ENCODE data around the gene EARS2.
"Not testable (repeated sequence)": the region's sequence is repeated elsewhere in the genome, so short reads cannot be mapped to it uniquely, and the experiment has no call there.

EARS2 gene

GRCh38 chr16:23567602-23568001, 10.5 kb upstream of the EARS2 start:
- no peak for DNase-seq (ENCODE audit: low spot score)

DNA sequence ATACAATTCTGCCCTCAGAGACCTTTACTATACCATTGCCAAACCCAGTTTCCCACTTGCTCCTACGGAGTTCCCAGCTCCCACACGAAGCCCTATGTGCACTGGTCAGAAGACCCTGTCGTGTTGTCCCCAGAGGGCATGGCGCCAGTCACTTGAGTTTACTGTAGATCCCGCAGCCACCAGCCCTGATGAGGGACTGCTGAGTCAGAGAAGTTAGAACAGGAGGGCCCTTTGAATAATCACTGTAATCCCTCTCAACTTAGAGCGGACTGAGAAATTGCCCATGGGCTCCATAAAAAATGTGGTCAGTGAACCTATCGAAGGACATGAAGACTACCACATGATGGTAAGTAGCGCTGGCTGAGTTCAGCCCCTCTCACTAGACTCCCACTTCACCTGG, 9.6 kb upstream of the EARS2 start:
- DNase-seq (ENCODE audit: low spot score): no peak

DNA sequence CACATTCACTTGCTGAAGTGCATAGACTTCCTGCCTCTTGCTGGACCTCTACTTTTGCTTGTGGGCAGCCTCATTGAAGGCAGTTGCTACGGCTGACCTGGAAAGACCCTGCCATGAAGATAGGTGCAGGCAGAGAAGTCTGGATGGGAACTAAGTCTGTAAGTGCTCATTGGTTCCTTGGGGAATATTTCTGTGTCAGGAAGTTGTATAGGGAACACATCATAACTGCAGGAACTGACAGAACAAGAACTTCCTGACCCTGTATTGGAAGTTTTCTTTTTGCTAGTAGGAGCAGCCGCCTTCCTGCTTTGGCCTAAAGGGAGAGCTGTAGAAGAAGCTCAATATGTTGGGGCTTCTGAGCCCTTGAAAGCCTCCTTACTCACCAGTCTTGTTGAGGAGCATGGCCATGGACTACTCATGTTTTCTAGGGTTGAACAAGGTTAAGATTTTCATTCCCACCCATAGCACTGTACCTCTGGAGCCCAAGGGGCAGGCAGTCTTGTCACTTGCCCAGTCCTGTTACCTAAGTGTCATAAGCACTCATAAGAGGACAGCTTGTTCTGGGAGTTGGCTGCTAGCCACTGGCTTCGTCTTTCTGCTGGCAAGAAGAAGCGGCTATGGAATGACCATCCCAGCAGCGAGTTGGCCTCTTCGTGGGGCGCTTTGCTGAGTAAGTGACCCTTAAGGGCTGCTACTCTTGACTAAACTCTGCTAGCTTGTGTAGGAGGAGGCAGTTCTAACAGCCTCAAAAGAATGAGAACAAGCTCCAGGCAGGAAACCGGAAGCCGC, 7.6 kb upstream of the EARS2 start:
- DNase-seq (ENCODE audit: low spot score): no peak

- DNase-seq (ENCODE audit: low spot score): no peak
Observed at GRCh38 chr16:23563186-23563585, 6.0 kb upstream of the EARS2 start.

GRCh38 chr16:23562505-23562904, 5.4 kb upstream of the EARS2 start:
- no peak for DNase-seq (ENCODE audit: low spot score)

DNA sequence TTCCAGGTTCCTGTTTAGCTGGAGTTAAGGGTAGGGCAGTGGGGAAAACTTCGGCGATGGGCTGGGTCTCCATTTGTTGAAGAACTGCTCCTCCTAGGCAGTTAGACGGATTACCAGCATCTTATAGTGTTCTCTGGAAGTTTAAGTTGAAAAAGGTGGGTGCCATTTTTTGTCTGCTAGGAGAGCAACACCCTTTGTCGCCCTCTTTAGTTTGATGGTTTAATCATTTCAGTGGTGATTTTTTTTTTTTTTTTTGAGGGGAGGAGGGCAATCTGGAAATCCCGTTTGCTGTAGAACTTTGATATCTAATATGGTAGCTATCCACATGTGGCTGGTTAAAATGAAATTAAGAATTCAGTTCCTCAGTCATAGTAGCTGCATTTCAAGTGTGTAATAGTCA, 4.4 kb upstream of the EARS2 start:
- no peak for DNase-seq (ENCODE audit: low spot score)

DNA sequence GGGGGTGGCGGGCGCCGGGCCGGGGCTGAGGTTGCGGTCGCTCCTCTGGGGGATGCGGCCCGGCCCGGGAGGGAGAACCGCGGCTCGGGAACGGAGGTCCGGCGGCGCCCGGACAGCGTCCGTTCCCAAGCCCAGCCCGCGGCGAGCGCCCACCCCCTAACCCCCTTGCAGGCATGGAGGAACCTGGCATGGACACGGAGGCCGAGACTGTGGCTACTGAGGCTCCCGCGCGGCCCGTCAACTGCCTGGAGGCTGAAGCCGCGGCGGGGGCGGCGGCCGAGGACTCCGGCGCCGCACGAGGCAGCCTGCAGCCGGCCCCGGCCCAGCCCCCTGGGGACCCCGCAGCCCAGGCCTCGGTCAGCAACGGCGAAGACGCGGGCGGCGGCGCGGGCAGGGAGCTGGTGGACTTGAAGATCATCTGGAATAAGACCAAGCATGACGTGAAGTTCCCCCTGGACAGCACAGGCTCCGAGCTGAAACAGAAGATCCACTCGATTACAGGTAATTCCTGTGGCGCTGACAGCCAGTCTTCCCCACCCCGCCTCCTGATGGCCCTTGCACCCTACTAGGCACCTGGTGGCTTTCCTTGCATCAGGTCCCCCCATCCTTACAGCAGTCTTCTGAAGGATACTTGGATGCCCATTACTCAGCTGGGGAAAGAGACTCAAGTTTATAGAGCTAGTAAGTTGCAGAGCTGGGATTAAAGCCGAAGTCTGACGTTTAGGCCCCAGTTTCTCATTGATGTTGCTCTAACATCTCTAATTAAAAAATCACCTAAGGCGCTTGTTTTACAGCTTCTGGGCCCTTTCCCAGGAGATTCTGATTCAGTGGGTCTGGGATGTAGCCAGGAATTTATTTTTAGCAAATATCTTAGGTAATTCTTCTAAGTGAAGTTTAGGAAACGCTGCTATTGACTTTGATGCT, 891 bp upstream of the EARS2 start:
- DNase-seq (ENCODE audit: low spot score): peak; percentile 5

DNA sequence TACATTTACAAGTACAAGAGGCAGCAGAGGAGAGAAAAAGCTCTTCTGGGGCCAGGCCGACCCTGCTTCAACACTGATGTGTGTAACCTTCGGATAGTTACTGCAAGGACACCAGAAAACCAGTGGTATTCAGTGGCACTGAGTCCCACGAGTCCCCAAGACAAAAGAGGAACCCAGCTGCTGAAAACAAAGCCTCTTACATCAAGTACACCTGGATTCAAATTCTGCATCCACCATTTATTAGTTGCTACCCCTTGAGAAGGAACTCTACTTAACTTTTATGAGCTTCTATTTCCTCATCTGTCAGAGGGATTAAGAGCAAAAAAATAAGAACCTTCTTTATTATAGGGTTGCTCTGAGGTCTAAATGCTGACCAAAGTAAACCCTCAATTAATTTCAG, 2.6 kb downstream of the EARS2 start:
- no peak for DNase-seq (ENCODE audit: low spot score)

DNA sequence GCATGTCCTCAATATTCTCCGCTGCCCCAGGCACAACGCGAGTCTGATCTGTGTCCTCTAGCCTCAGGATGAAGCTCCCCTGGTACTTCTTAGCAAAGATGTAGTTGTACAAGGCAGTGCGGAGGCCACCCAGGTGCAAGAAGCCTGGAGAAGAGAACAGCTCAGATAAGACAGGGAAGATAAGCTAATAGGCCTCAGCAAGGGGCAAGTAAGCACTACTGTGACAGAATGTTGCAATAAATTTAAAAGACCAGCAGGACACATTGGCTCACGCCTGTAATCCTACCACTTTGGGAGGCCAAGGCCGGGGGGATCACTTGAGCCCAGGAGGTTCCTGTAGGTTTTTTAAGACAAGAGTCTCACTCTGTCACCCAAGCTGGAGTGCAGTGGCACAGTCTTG, 5.0 kb downstream of the EARS2 start:
- no peak for DNase-seq (ENCODE audit: low spot score)

GRCh38 chr16:23549938-23550337, 7.2 kb downstream of the EARS2 start:
- DNase-seq (ENCODE audit: low spot score): no peak

- no peak for DNase-seq (ENCODE audit: low spot score)
Observed at GRCh38 chr16:23544436-23544835, 12.7 kb downstream of the EARS2 start.

GRCh38 chr16:23540817-23541178, 16.4 kb downstream of the EARS2 start:
- not testable (repeated sequence) for DNase-seq (ENCODE audit: low spot score)

DNA sequence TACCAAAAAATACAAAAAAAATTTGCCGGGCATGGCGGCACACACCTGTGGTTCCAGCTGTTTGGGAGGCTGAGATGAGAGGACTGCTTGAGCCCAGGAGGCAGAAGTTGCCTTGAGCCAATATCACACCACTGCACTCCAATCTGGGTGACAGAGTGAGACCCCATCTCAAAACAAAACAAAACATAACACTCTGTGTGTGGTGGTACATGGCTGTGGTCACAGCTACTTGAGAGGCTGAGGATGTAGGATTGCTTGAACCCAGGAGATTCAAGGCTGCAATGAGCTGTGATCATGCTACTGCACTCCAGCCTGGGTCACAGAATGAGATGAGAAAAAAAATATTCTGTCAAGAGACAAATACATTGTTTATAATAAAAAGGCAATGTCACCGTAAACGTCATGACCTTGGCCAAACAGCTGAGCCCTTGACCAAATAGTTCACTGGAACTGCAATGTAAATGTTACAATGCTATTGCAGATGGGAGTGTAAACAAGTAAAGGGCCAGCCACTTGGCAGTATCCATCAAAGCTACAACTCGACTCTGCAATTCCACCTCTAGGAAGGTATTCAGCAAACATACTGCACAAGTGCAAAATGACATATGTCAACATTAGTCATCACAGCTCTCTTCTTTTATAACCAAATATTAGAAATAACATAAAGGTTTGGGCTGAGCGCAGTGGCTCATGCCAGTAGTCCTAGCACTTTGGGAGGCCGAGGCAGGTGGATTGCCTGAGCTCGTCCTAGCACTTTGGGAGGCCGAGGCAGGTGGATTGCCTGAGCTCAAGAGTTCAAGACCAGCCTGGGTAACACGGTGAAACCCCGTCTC, 16.9 kb downstream of the EARS2 start:
- no peak for DNase-seq (ENCODE audit: low spot score)

GRCh38 chr16:23538919-23539278, 18.3 kb downstream of the EARS2 start:
- DNase-seq (ENCODE audit: low spot score): no peak

GRCh38 chr16:23537390-23537789, 19.8 kb downstream of the EARS2 start:
- DNase-seq (ENCODE audit: low spot score): no peak

DNA sequence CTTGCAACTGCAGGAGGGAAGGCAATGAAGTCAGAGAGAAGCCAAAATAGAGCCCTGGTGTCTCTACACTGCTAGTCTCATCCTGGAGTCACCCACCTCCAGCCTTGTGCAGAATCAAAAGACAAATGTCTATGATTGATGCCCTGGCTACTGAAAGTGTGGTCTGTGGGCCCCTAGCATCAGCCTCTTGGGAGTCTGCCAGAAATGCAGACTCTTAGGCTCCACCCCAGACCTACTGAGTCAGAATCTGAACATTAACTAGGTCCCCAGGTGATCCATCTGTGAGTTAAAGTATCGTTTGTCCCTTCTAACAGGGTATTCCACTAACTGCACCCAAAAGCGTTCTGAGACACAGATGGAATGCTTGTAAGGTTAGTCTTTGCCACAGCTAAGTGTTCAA, 21.2 kb downstream of the EARS2 start:
- no peak for DNase-seq (ENCODE audit: low spot score)

DNA sequence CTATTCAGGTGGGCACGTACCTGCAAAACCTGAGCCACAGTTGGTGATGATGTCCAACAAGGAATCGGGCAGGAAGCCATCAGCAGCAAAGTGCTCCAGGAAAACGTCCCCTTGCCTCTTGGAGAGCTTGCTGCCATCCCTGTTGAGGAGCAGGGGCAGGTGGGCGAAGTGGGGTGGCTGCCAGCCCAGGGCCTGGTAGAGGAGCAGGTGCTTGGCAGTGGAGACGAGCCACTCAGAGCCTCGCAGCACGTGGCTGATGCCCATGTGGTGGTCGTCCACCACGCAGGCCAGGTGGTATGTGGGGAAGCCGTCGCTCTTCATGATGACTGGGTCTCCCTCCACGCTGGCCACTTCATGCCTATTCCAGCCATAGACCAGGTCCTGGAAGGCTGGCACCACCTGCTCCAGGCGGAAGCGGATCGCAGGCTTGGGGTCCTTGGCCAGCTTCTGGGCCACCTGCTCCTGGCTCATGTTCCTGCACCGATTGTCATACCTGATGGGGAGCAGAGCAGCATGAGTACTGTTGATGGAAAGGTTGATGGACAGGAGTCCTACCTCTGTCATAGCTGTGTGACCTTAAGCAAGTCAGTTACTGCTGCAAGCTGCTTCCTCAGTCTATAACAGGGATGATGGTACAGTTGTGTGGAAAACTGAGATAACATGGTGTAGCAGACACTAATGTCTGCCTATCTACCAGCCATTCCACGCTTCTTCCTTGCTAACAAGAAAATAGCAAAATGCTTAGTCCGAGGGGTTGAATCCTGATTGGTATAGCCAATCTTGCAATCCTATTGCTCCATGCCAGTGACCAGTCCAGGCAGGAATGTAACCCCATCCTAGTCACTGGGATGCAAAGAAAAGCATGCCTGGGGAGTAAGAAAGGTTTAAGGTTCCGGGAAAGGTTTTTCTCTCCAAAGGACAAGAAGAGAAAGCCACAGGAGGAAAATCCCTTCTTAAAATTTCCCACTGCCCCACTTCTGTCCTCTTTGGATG, 22.0 kb downstream of the EARS2 start:
- DNase-seq (ENCODE audit: low spot score): no peak

- DNase-seq (ENCODE audit: low spot score): no peak
Observed at GRCh38 chr16:23532448-23532847, 24.7 kb downstream of the EARS2 start.

- DNase-seq (ENCODE audit: low spot score): no peak
Observed at GRCh38 chr16:23530062-23530461, 27.1 kb downstream of the EARS2 start.

DNA sequence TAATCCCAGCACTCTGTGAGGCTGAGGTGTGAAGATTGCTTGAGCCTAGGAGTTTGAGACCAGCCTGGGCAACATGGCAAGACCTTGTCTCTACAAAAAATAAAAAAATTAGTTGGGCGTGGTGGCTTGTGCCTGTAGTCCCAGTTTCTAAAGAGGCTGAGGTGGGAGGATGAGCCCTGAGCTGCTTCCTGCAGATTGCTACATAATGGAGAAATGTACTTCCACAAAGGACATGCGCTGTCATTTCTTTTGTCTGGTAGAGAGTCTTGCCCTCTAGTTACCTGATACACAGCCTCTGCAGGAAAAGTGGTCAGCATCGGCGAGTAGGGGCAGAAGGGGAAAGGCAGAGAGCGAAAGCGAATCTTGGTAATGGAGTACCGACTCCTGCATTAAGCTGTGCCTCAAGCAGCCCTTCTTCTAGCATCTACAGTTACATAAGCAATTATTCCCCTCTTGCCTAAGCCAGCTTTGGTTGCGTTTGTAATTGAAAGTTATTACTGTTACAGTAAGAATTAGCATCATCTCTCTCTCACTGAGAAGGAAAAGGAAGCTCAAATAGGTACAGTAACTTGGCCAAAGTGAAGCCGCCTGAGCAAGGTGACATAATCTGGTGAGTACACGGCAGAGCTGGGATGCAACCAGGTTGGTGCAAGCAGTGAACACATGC, 28.4 kb downstream of the EARS2 start:
- DNase-seq (ENCODE audit: low spot score): no peak

Data from LoVo (cell line).